K562 (cell line): ENCODE data around the gene BBS1. TPM values are rescaled to one million over a fixed set of nuclear protein-coding genes. Genes with fewer than 3 reads are reported as not detected.

Experiments
- ARHGAP35 ChIP-seq: fragments of 450-650 bp; IDR thresholded peaks from 2 replicates; pipeline ENCODE4 v1.6.1; 2018; ENCODE audit not compliant: partially characterized antibody
- BRCA1 ChIP-seq, 2 experiments: fragments of 450-650 bp in 1 of 2; sonication (generic) in 1 of 2; formaldehyde crosslinking in 1 of 2; IDR thresholded peaks; 2 replicates each; pipeline versions ENCODE4 v1.5.0 to v1.6.1; 2017 to 2020; ENCODE audit warnings: mild to moderate bottlenecking in 1 of 2, missing genetic modification reagents in 1 of 2
- FOXK2 ChIP-seq, 2 experiments: fragments of 450-650 bp; IDR thresholded peaks in 1 of 2; conservative IDR thresholded peaks in 1 of 2; 2 replicates each; pipeline ENCODE4 v1.6.1; 2016; ENCODE audit warnings: low read depth in 2 of 2, mild to moderate bottlenecking in 1 of 2
- MYBL2 ChIP-seq, 2 experiments: fragments of 450-650 bp in 1 of 2; sonication (generic) in 1 of 2; formaldehyde crosslinking in 1 of 2; IDR thresholded peaks; 2 replicates each; pipeline versions ENCODE4 v1.6.1 to v1.8.1; 2017 to 2022; ENCODE audit warnings: borderline replicate concordance in 1 of 2, inconsistent platforms in 1 of 2, low read depth in 1 of 2, mild to moderate bottlenecking in 1 of 2, missing genetic modification reagents in 1 of 2, moderate library complexity in 1 of 2
- NFIC ChIP-seq: fragments of 450-650 bp; IDR thresholded peaks from 2 replicates; pipeline ENCODE4 v1.6.1; 2017; ENCODE audit warnings: mild to moderate bottlenecking, inconsistent platforms
- TCF7 ChIP-seq: sonication (generic); IDR thresholded peaks from 2 replicates; pipeline ENCODE4 v1.6.1; 2016; ENCODE audit warnings: antibody characterized with exemption, borderline replicate concordance
- TSC22D4 ChIP-seq: fragments of 450-650 bp; IDR thresholded peaks from 2 replicates; pipeline ENCODE4 v1.6.1; 2016; ENCODE audit warnings: missing genetic modification characterization, missing biosample characterization, control low read depth
- ZNF124 ChIP-seq: sonication (generic); formaldehyde crosslinking; IDR thresholded peaks from 2 replicates; pipeline ENCODE4 v1.8.1; 2022; ENCODE audit warnings: missing genetic modification reagents
- ZNF507 ChIP-seq: conservative IDR thresholded peaks from 2 replicates; pipeline ENCODE4 v1.6.1; 2017; ENCODE audit warnings: missing genetic modification characterization, missing compliant biosample characterization
- ZNF717 ChIP-seq: fragments of 250-450 bp; sonication (Bioruptor Pico); IDR thresholded peaks from 2 replicates; pipeline ENCODE4 v1.5.0; 2021
- polyA plus RNA-seq, 8 experiments: library from polyadenylated mRNA; depleted of rRNA in 4 of 8; stranded (reverse) in 5 of 8; unstranded in 3 of 8; fragments of >200 nt; fragmentation: Nextera tagmentation in 2 of 8; fragmentation: Illumina TruSeq in 1 of 8; extraction: Ambion mirVana in 2 of 8; extraction: Trizol in 1 of 8; gene quantifications; 2 replicates each; pipeline versions ENCODE4 v1.2.1 to v1.2.3, GENCODE V29; 2011 to 2014; ENCODE audit warnings: inconsistent platforms in 1 of 8, missing spikeins in 1 of 8
- total RNA-seq, 7 experiments: library from RNA; depleted of rRNA in 6 of 7; stranded (reverse); fragments of >200 nt in 6 of 7; fragmentation: Illumina TruSeq in 2 of 7; extraction: Trizol in 2 of 7; gene quantifications; 2 replicates each; pipeline versions ENCODE4 v1.2.1 to v1.2.3, GENCODE V29; 2011 to 2021; ENCODE audit warnings: low replicate concordance in 1 of 7
- TF ChIP-seq, protein P1 (sequence below): sonication (generic); formaldehyde crosslinking; IDR thresholded peaks from 2 replicates; pipeline ENCODE4 v1.8.1; 2023; ENCODE audit warnings: mild to moderate bottlenecking, missing genetic modification reagents
- TF ChIP-seq, protein P2 (sequence below): sonication (generic); formaldehyde crosslinking; IDR thresholded peaks from 2 replicates; pipeline ENCODE4 v1.8.0; 2023; ENCODE audit warnings: missing genetic modification reagents, mild to moderate bottlenecking, borderline replicate concordance
- TF ChIP-seq, protein P3 (sequence below): fragments of 250-450 bp; sonication (Bioruptor Pico); IDR thresholded peaks from 2 replicates; pipeline ENCODE4 v1.4.0; 2020
- TF ChIP-seq, protein P4 (sequence below): sonication (generic); formaldehyde crosslinking; IDR thresholded peaks from 2 replicates; pipeline ENCODE4 v1.8.1; 2023; ENCODE audit warnings: mild to moderate bottlenecking, missing genetic modification reagents, moderate library complexity
- TF ChIP-seq, protein P5 (sequence below): fragments of 450-650 bp; formaldehyde crosslinking; conservative IDR thresholded peaks from 2 replicates; pipeline ENCODE4 v1.4.0; 2022; ENCODE audit warnings: mild to moderate bottlenecking, missing genetic modification characterization

BBS1 gene
- total and polyA plus RNA-seq, 9 of the 15 experiments (the other 6 are each of a cell fraction or from before 2014, with no cell fraction given) = 9.0 to 19.8 (median 12.1) TPM

DNA sequence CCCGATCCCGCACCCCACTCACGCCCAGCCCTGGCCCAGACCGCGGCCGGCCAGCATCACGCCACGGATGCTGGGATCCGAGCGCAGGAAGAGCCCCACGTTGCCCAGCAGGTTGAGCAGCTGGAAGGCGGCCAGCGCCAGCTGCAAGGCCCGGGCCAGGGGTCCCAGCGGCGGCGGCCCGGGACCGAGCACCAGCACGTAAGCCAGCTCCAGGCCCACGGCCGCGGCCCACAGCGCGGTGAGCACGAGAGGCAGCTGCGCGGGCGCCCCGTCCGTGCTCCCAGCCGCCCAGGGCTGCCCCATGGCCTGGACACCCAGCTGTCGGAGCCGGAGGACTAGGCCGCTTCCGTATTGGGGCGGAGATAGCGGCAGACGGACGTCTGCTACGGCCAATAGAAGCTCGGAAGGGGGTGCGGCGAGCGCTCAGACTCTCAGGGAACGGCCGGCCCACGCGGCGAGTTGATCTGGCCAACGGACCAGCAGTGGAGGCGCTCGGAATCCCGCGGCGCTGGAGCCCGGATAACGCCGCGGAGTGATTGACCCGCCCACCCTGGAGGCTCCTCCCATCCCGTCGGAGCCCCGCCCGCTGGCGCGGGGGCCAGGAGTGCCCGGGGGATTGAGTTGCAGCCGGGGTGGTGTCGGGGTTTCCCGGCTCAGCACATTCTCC lies 35.4 kb downstream of the BBS1 start, which contains the start of gene ZDHHC24 (continued):
- TF ChIP-seq, protein P1, sequence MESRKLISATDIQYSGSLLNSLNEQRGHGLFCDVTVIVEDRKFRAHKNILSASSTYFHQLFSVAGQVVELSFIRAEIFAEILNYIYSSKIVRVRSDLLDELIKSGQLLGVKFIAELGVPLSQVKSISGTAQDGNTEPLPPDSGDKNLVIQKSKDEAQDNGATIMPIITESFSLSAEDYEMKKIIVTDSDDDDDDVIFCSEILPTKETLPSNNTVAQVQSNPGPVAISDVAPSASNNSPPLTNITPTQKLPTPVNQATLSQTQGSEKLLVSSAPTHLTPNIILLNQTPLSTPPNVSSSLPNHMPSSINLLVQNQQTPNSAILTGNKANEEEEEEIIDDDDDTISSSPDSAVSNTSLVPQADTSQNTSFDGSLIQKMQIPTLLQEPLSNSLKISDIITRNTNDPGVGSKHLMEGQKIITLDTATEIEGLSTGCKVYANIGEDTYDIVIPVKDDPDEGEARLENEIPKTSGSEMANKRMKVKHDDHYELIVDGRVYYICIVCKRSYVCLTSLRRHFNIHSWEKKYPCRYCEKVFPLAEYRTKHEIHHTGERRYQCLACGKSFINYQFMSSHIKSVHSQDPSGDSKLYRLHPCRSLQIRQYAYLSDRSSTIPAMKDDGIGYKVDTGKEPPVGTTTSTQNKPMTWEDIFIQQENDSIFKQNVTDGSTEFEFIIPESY (CRISPR knock-in tag) = no peak
- TF ChIP-seq, protein P2, sequence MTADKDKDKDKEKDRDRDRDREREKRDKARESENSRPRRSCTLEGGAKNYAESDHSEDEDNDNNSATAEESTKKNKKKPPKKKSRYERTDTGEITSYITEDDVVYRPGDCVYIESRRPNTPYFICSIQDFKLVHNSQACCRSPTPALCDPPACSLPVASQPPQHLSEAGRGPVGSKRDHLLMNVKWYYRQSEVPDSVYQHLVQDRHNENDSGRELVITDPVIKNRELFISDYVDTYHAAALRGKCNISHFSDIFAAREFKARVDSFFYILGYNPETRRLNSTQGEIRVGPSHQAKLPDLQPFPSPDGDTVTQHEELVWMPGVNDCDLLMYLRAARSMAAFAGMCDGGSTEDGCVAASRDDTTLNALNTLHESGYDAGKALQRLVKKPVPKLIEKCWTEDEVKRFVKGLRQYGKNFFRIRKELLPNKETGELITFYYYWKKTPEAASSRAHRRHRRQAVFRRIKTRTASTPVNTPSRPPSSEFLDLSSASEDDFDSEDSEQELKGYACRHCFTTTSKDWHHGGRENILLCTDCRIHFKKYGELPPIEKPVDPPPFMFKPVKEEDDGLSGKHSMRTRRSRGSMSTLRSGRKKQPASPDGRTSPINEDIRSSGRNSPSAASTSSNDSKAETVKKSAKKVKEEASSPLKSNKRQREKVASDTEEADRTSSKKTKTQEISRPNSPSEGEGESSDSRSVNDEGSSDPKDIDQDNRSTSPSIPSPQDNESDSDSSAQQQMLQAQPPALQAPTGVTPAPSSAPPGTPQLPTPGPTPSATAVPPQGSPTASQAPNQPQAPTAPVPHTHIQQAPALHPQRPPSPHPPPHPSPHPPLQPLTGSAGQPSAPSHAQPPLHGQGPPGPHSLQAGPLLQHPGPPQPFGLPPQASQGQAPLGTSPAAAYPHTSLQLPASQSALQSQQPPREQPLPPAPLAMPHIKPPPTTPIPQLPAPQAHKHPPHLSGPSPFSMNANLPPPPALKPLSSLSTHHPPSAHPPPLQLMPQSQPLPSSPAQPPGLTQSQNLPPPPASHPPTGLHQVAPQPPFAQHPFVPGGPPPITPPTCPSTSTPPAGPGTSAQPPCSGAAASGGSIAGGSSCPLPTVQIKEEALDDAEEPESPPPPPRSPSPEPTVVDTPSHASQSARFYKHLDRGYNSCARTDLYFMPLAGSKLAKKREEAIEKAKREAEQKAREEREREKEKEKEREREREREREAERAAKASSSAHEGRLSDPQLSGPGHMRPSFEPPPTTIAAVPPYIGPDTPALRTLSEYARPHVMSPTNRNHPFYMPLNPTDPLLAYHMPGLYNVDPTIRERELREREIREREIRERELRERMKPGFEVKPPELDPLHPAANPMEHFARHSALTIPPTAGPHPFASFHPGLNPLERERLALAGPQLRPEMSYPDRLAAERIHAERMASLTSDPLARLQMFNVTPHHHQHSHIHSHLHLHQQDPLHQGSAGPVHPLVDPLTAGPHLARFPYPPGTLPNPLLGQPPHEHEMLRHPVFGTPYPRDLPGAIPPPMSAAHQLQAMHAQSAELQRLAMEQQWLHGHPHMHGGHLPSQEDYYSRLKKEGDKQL (CRISPR knock-in tag) = no peak
- TF ChIP-seq ZNF124 (CRISPR knock-in tag) (no peak), BRCA1 (IDR thresholded peaks at IDR 0.05) (no peak), BRCA1 (CRISPR knock-in tag; IDR thresholded peaks at IDR 0.05) (no peak), ARHGAP35 (no peak), MYBL2 (IDR thresholded peaks at IDR 0.05; ENCODE audit: low read depth) (no peak), MYBL2 (CRISPR knock-in tag; IDR thresholded peaks at IDR 0.05; ENCODE audit: borderline replicate concordance) (no peak), TCF7 (no peak), ZNF717 (CRISPR knock-in tag) (no peak), FOXK2 (conservative IDR thresholded peaks at IDR 0.05 in 1 of 2, IDR thresholded peaks at IDR 0.05 in 1 of 2; ENCODE audit: low read depth in 2 of 2) (no peak), NFIC (peak; percentile 88), TSC22D4 (tag) (no peak), ZNF507 (tag) (no peak)
- TF ChIP-seq, protein P3, sequence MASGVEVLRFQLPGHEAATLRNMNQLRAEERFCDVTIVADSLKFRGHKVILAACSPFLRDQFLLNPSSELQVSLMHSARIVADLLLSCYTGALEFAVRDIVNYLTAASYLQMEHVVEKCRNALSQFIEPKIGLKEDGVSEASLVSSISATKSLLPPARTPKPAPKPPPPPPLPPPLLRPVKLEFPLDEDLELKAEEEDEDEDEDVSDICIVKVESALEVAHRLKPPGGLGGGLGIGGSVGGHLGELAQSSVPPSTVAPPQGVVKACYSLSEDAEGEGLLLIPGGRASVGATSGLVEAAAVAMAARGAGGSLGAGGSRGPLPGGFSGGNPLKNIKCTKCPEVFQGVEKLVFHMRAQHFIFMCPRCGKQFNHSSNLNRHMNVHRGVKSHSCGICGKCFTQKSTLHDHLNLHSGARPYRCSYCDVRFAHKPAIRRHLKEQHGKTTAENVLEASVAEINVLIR (CRISPR knock-in tag) = 0 out of 2 replicates have a peak, but pooled peaks have one; percentile 11
- TF ChIP-seq, protein P4, sequence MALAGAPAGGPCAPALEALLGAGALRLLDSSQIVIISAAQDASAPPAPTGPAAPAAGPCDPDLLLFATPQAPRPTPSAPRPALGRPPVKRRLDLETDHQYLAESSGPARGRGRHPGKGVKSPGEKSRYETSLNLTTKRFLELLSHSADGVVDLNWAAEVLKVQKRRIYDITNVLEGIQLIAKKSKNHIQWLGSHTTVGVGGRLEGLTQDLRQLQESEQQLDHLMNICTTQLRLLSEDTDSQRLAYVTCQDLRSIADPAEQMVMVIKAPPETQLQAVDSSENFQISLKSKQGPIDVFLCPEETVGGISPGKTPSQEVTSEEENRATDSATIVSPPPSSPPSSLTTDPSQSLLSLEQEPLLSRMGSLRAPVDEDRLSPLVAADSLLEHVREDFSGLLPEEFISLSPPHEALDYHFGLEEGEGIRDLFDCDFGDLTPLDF = peak; percentile 70; the same call in 1 of the 2 replicates
- TF ChIP-seq, protein P5, sequence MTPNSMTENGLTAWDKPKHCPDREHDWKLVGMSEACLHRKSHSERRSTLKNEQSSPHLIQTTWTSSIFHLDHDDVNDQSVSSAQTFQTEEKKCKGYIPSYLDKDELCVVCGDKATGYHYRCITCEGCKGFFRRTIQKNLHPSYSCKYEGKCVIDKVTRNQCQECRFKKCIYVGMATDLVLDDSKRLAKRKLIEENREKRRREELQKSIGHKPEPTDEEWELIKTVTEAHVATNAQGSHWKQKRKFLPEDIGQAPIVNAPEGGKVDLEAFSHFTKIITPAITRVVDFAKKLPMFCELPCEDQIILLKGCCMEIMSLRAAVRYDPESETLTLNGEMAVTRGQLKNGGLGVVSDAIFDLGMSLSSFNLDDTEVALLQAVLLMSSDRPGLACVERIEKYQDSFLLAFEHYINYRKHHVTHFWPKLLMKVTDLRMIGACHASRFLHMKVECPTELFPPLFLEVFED (CRISPR knock-in tag) = no peak
